HCT116 (cell line): ENCODE measurements around the gene TLK2. TPM values are rescaled to one million over a fixed set of nuclear protein-coding genes. Genes with fewer than 3 reads are reported as not detected.

Experiments
- ATAC-seq: fragments of 200-7000 bp; cut with Tn5 transposase; 2 replicates; pipeline ENCODE4 v1.9.1; 2020; ENCODE audit warnings: mild to moderate bottlenecking, moderate library complexity
- BruUV-seq: library from RNA; stranded (reverse); fragments of 400-500 nt; replicated peaks from 2 replicates; lab custom pipeline; 2021; lab: Mats Ljungman, UMichigan
- CTCF ChIA-PET: fragments of 300-600 bp; sonication (Branson Sonifier 250); formaldehyde crosslinking; loops from one replicate; lab custom pipeline; 2021; ENCODE audit warnings: antibody characterized with exemption; lab: Charles Lee
- POLR2A ChIA-PET: fragments of 300-600, 350-600 bp; sonication (Branson Sonifier 250); formaldehyde crosslinking; loops from one replicate; lab custom pipeline; 2021; ENCODE audit warnings: antibody characterized with exemption; lab: Charles Lee
- RAD21 ChIA-PET, 2 experiments: fragments of 300-600 bp; sonication (Branson Sonifier 250); formaldehyde crosslinking; loops; one replicate each; lab custom pipeline; 2023; ENCODE audit warnings: low total read pairs in 2 of 2; ENCODE audit not compliant: uncharacterized antibody in 2 of 2, unreplicated experiment in 2 of 2, low non-redundant PET in 1 of 2; lab: Charles Lee
- DNase-seq: peaks from one replicate; pipeline ENCODE4 v3.0.0-alpha.2; 2010; ENCODE audit warnings: low read depth, low spot score
- H2AFZ ChIP-seq: fragments of 200-600 bp; shearing (Covaris generic), sonication (generic); 2 replicates; pipeline ENCODE4 v1.6.1; 2017; ENCODE audit warnings: low read depth, mixed run types, mixed read lengths, antibody characterized with exemption, low read length; ENCODE audit not compliant: poor library complexity, severe bottlenecking
- H3K27ac ChIP-seq: 2 replicates; pipeline ENCODE4 v1.5.1; 2012; ENCODE audit warnings: low read depth, low read length
- H3K27me3 ChIP-seq: fragments of 200-600 bp; sonication (generic); 2 replicates; pipeline ENCODE4 v1.6.1; 2016; ENCODE audit warnings: mixed run types, low read length, mixed read lengths; ENCODE audit not compliant: insufficient read depth
- H3K36me3 ChIP-seq, 2 experiments: fragments of 200-500 bp in 1 of 2; fragments of 200-600 bp in 1 of 2; sonication (Bioruptor generic) in 1 of 2; sonication (generic) in 1 of 2; 2 replicates each; pipeline versions ENCODE4 v1.5.1 to v1.6.1; 2014 to 2016; ENCODE audit warnings: low read length in 2 of 2, inconsistent platforms in 1 of 2, mixed read lengths in 1 of 2, mixed run types in 1 of 2; ENCODE audit not compliant: insufficient read depth in 2 of 2, control insufficient read depth in 1 of 2
- H3K4me1 ChIP-seq, 2 experiments: fragments of 200-600 bp in 1 of 2; sonication (generic) in 1 of 2; 2 replicates each; pipeline versions ENCODE4 v1.5.1 to v1.6.1; 2012 to 2017; ENCODE audit warnings: low read length in 2 of 2, inconsistent platforms in 1 of 2, mild to moderate bottlenecking in 1 of 2, mixed read lengths in 1 of 2, mixed run types in 1 of 2, moderate library complexity in 1 of 2; ENCODE audit not compliant: insufficient read depth in 2 of 2, control insufficient read depth in 1 of 2
- H3K4me2 ChIP-seq: fragments of 200-600 bp; sonication (generic); 2 replicates; pipeline ENCODE4 v1.6.1; 2017; ENCODE audit warnings: mixed run types, low read length, mixed read lengths
- H3K4me3 ChIP-seq, 2 experiments: fragments of 200-600 bp in 1 of 2; sonication (generic) in 1 of 2; replicated peaks in 1 of 2; 2 replicates each; pipeline ENCODE4 v1.5.1; 2011 to 2016; ENCODE audit warnings: low read length in 2 of 2, control low read depth in 1 of 2, low read depth in 1 of 2, mild to moderate bottlenecking in 1 of 2, mixed read lengths in 1 of 2, mixed run types in 1 of 2
- H3K79me2 ChIP-seq: fragments of 200-600 bp; sonication (generic); 2 replicates; pipeline ENCODE4 v1.6.1; 2017; ENCODE audit warnings: mild to moderate bottlenecking, mixed run types, low read length, moderate library complexity, mixed read lengths; ENCODE audit not compliant: insufficient read depth
- H3K9ac ChIP-seq: fragments of 200-600 bp; sonication (generic); 2 replicates; pipeline ENCODE4 v1.6.1; 2016; ENCODE audit warnings: low read length, mixed read lengths
- H3K9me2 ChIP-seq: fragments of 200-600 bp; sonication (generic), shearing (Covaris generic); 2 replicates; pipeline ENCODE4 v1.6.1; 2017; ENCODE audit warnings: mixed run types, mild to moderate bottlenecking, moderate library complexity; ENCODE audit not compliant: insufficient read depth
- H3K9me3 ChIP-seq, 2 experiments: fragments of 200-500 bp in 1 of 2; fragments of 200-600 bp in 1 of 2; sonication (Bioruptor generic) in 1 of 2; sonication (generic) in 1 of 2; 2 replicates each; pipeline ENCODE4 v1.6.1; 2014 to 2017; ENCODE audit warnings: low read length in 2 of 2, mixed read lengths in 2 of 2, inconsistent platforms in 1 of 2, low read depth in 1 of 2, mild to moderate bottlenecking in 1 of 2, mixed run types in 1 of 2, moderate library complexity in 1 of 2; ENCODE audit not compliant: control insufficient read depth in 1 of 2, insufficient read depth in 1 of 2
- H4K20me1 ChIP-seq: fragments of 200-600 bp; sonication (generic), shearing (Covaris generic); 2 replicates; pipeline ENCODE4 v1.6.1; 2017; ENCODE audit warnings: mixed run types, mild to moderate bottlenecking, moderate library complexity; ENCODE audit not compliant: insufficient read depth
- CBX3 ChIP-seq: IDR thresholded peaks from 2 replicates; pipeline ENCODE4 v1.6.1; 2012; ENCODE audit warnings: low read depth
- CEBPB ChIP-seq: IDR thresholded peaks from 2 replicates; pipeline ENCODE4 v1.6.1; 2012; ENCODE audit warnings: low read depth
- EGR1 ChIP-seq: IDR thresholded peaks from 2 replicates; pipeline ENCODE4 v1.6.1; 2012; ENCODE audit warnings: low read depth
- EZH2 ChIP-seq: fragments of 200-600 bp; sonication (generic); IDR thresholded peaks from 2 replicates; pipeline ENCODE4 v1.6.1; 2017; ENCODE audit warnings: antibody characterized with exemption, mixed run types
- EZH2phosphoT487 ChIP-seq: fragments of 200-600 bp; IDR thresholded peaks from 2 replicates; pipeline ENCODE4 v1.6.1; 2018; ENCODE audit warnings: antibody characterized with exemption, borderline replicate concordance
- JUND ChIP-seq: IDR thresholded peaks from 2 replicates; pipeline ENCODE4 v1.6.1; 2012
- MAX ChIP-seq: IDR thresholded peaks from 2 replicates; pipeline ENCODE4 v1.6.1; 2012
- POLR2A ChIP-seq: IDR thresholded peaks from 2 replicates; pipeline ENCODE4 v1.7.0; 2011; ENCODE audit warnings: borderline replicate concordance; ENCODE audit not compliant: insufficient read depth, insufficient read length; ENCODE audit errors: extremely low read depth
- POLR2AphosphoS5 ChIP-seq: IDR thresholded peaks from 2 replicates; pipeline ENCODE4 v1.6.1; 2011; ENCODE audit warnings: mild to moderate bottlenecking, low read depth, low read length, moderate library complexity
- RAD21 ChIP-seq: IDR thresholded peaks from 2 replicates; pipeline ENCODE4 v1.6.1; 2012; ENCODE audit warnings: low read depth, mild to moderate bottlenecking
- SIN3A ChIP-seq: IDR thresholded peaks from 2 replicates; pipeline ENCODE4 v1.6.1; 2012; ENCODE audit warnings: low read depth
- SP1 ChIP-seq: IDR thresholded peaks from 2 replicates; pipeline ENCODE4 v1.6.1; 2012; ENCODE audit warnings: low read depth
- YY1 ChIP-seq: IDR thresholded peaks from 2 replicates; pipeline ENCODE4 v1.6.1; 2011; ENCODE audit warnings: low read length, low read depth, moderate library complexity, mild to moderate bottlenecking; ENCODE audit not compliant: insufficient replicate concordance; ENCODE audit errors: extremely low read depth
- ZNF274 ChIP-seq: fragments of 200-500 bp; sonication (Bioruptor generic); IDR thresholded peaks from 2 replicates; pipeline ENCODE4 v1.6.1; 2014; ENCODE audit warnings: mild to moderate bottlenecking, low read depth, low read length, inconsistent platforms
- intact Hi-C: fragments of 100-400 bp; cut with micrococcal nuclease; formaldehyde crosslinking; loops from 2 replicates; pipeline ENCODE4 v1.10.0; 2022
- total RNA-seq: library from RNA; stranded (reverse); gene quantifications from one replicate; pipeline ENCODE4 v1.2.1, GENCODE V29; 2021; ENCODE audit not compliant: unreplicated experiment
- TF ChIP-seq, protein P1 (sequence below): IDR thresholded peaks from 2 replicates; pipeline ENCODE4 v1.6.1; 2012; ENCODE audit warnings: low read depth

The TLK2 gene
- total RNA-seq, 1 experiment from 2014 or later, result 56.6 TPM

DNA sequence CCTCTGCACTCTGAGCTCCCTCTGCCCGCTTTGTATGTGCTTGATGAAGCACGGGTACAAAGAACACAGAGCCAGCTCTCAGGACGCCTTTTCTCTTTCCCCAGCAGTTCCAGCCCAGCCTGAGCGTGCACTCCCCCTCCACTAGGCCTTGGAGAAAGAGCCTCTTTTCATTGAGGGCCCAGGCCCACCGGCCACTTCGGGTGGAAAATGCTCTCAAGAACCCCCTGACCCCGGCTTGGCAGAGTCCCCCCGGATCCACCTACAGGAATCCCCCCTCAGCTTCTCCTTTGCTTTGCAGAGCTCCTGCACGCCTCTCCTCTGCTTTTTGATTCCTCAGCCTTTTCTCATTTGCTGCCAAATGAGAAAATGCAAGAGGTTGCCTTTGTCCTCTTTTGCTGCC lies 179.1 kb downstream of the TLK2 start:
- no TSS peak for BruUV-seq
- POLR2A ChIA-PET, result no interaction called here
- Histone ChIP-seq H3K9me3 (peaks cover 10 to 12% of the 10 kb centered on the region in 2 experiments; a peak in 3 of 4 replicates), H3K4me2 (no peak overlapping the region), H2AFZ (no peak overlapping the region), H3K27me3 (no peaks in the 10 kb centered on the region), H3K9me2 (no peaks in the 10 kb centered on the region), H3K36me3 (no peaks in the 10 kb centered on the region), H3K9ac (no peak overlapping the region), H3K27ac (no peak overlapping the region), H3K79me2 (no peaks in the 10 kb centered on the region), H3K4me1 (peaks cover 0 to 7% of the 10 kb centered on the region in 2 experiments; a peak in 1 of 4 replicates), H4K20me1 (no peaks in the 10 kb centered on the region), H3K4me3 (no peak overlapping the region)
- no peak for ATAC-seq
- intact Hi-C loops, result no loop called here
- DNase-seq, result no peak
- RAD21 ChIA-PET, result interaction anchor here in 1 of 2 experiments (0.6 kb wide), 1 partner anchor 116 kb away, joined by 5 read pairs; no protein-coding TSS in a partner anchor
- CTCF ChIA-PET, result no interaction called here
- TF ChIP-seq POLR2AphosphoS5 (no peak), SIN3A (no peak), SP1 (no peak), EZH2 (no peak), CEBPB (no peak), MAX (no peak), CBX3 (no peak), RAD21 (no peak), EZH2phosphoT487 (no peak)

DNA sequence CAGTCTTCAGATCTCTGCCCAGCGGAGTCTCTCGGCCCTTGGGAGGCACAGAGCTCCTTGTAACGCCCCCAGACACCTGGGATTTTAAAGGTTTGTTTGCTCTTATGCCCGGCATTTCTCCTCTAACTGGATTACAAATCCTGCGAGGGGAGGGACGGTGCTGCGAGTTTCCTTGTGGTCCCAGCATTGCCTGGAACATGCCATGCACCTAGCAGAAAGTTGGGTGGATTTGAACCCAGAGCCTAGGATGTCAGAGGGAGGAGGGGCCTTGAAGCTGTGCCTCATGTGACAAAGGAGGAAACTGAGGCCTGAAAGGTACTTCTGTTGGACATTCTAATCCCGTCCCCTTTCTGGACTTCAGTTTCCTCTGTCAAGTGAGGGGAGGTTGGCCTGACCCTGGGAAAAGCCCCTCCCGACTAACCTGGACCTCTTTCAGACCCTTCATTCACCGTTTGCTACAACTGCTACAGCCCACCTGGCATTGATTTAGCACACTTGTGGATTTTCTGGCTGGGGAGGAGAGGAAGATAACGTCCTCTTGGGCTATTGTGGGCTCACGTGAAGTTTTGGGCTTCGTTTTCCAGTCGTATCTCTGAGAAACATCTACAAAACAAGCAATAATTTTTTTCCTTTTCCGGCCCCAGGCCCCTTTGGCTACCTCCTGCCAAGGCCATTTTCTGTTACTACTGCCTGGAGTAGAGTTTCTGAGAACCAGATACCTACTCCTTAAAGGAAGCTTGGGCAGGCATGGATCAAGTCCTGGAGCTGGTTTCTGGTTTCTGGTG lies 179.7 kb downstream of the TLK2 start:
- Histone ChIP-seq H3K4me1 (peaks cover 0 to 1% of the 10 kb centered on the region in 2 experiments; a peak in 1 of 4 replicates), H3K4me2 (no peak overlapping the region), H3K27ac (no peak overlapping the region), H3K36me3 (no peaks in the 10 kb centered on the region), H3K9me3 (peaks cover 10 to 12% of the 10 kb centered on the region in 2 experiments; a peak in 3 of 4 replicates), H4K20me1 (no peaks in the 10 kb centered on the region), H3K4me3 (no peak overlapping the region), H3K79me2 (no peaks in the 10 kb centered on the region), H3K27me3 (no peaks in the 10 kb centered on the region), H3K9me2 (no peaks in the 10 kb centered on the region), H2AFZ (no peak overlapping the region), H3K9ac (no peak overlapping the region)
- no TSS peak for BruUV-seq
- intact Hi-C loops, result no loop called here
- POLR2A ChIA-PET, result no interaction called here
- DNase-seq (no peak), ATAC-seq (no peak)
- RAD21 ChIA-PET, result interaction anchor here in 1 of 2 experiments (0.6 kb wide), 1 partner anchor 116 kb away, joined by 5 read pairs; no protein-coding TSS in a partner anchor
- CTCF ChIA-PET, result no interaction called here
- no peak for TF ChIP-seq SP1
- TF ChIP-seq RAD21, result no peak
- TF ChIP-seq YY1, result no peak
- TF ChIP-seq, protein P1, sequence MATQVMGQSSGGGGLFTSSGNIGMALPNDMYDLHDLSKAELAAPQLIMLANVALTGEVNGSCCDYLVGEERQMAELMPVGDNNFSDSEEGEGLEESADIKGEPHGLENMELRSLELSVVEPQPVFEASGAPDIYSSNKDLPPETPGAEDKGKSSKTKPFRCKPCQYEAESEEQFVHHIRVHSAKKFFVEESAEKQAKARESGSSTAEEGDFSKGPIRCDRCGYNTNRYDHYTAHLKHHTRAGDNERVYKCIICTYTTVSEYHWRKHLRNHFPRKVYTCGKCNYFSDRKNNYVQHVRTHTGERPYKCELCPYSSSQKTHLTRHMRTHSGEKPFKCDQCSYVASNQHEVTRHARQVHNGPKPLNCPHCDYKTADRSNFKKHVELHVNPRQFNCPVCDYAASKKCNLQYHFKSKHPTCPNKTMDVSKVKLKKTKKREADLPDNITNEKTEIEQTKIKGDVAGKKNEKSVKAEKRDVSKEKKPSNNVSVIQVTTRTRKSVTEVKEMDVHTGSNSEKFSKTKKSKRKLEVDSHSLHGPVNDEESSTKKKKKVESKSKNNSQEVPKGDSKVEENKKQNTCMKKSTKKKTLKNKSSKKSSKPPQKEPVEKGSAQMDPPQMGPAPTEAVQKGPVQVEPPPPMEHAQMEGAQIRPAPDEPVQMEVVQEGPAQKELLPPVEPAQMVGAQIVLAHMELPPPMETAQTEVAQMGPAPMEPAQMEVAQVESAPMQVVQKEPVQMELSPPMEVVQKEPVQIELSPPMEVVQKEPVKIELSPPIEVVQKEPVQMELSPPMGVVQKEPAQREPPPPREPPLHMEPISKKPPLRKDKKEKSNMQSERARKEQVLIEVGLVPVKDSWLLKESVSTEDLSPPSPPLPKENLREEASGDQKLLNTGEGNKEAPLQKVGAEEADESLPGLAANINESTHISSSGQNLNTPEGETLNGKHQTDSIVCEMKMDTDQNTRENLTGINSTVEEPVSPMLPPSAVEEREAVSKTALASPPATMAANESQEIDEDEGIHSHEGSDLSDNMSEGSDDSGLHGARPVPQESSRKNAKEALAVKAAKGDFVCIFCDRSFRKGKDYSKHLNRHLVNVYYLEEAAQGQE, result no peak
- TF ChIP-seq SIN3A, result no peak
- no peak for TF ChIP-seq ZNF274
- TF ChIP-seq JUND, result no peak
- no peak for TF ChIP-seq MAX
- no peak for TF ChIP-seq EGR1
- no peak for TF ChIP-seq POLR2A
